NCI-H1092 (cell line): ENCODE data around the gene PVALB.
"Not testable (repeated sequence)": the region's sequence is repeated elsewhere in the genome, so short reads cannot be mapped to it uniquely, and the experiment has no call there.

ENCODE experiments used
- DNase-seq: peaks from one replicate; lab custom pipeline; 2025; lab: John Stamatoyannopoulos, UW

The PVALB gene

DNA sequence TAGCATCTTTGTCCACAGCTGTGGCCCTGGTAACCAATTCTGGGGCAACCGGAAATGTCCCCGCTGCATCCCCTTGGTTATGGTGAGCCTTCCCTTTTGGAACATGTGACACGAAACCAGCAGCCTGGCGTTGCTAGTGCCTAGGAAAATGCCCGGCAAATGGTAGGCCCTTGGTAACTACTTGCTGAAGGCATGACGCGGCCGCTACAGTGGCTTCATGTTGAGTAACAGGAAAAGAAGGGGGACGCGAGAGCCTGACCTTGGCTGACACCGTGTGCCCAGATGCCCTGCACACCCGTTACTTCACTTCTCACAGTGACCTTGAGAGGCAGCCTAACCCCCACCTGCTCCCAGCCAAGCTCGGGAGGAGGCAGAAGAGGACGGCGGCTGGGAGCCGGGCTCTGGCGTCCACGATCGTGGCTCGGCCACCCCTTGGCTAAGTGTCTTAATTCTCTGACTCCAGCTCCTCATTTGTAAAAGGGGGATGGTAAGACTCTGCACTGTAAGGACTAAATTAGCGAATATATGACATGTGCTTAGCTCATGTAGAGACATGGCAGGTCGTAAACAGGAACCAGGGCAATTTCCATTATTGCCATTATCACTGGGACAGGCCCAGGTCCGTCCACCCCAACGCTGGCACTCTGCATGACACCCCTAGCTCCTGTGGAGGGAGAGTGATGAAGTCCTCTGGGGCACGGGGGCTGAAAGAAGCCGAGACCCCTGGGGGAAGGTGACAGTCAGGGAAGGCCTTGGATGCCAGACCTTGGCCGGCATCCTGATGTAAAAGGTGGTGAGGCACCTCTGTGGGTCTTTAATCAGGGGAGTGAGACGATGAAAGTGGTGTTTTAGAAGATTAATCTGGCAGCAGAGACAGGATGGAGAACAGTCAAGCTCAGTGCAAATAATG, 59.8 kb downstream of the PVALB start:
- no peak for DNase-seq

- no peak for DNase-seq
Observed at GRCh38 chr22:36756031-36756430, 60.8 kb downstream of the PVALB start.

GRCh38 chr22:36755316-36755715, 61.5 kb downstream of the PVALB start:
- no peak for DNase-seq

- not testable (repeated sequence) for DNase-seq
Observed at GRCh38 chr22:36754881-36755280, 62.0 kb downstream of the PVALB start.

- no peak for DNase-seq
Observed at GRCh38 chr22:36753916-36754315, 62.9 kb downstream of the PVALB start.

- no peak for DNase-seq
Observed at GRCh38 chr22:36753120-36753802, 63.6 kb downstream of the PVALB start.
